ENCODE results near the gene TRIM44. TPM values are rescaled to one million over a fixed set of nuclear protein-coding genes. Genes with fewer than 3 reads are reported as not detected.

TRIM44 gene
- total and polyA plus RNA-seq, 12 donors: 5.5 to 89.8 (median 34.1) TPM

GRCh38 chr11:35619116-35619854 is 43.3 kb upstream of the TRIM44 start:
- peak overlapping the region in 2 of 4 donors; percentile 39 to 78 for H3K4me3 ChIP-seq
- no peak for TF ChIP-seq CTCF (IDR thresholded peaks at IDR 0.05)
- peak in 1 of 2 donors; percentile 10 for TF ChIP-seq POLR2A (IDR thresholded peaks at IDR 0.05)
- peaks cover 17 to 28% of the 10 kb centered on the region in 2 donors for H3K4me1 ChIP-seq (replicated peaks in 1 of 2)
- DNase-seq: peak; percentile 33 to 60 (median 45)
- no peaks in the 10 kb centered on the region for H3K9me3 ChIP-seq (replicated peaks in 1 of 3)
- peak overlapping the region in 3 of 5 donors; percentile 70 to 93 (median 79) for H3K27ac ChIP-seq
- intact Hi-C loops (cut with DNase I): loop anchor here (10.0 kb wide), 5 partner anchors 196 to 646 kb away; partner anchors contain the start of gene LDLRAD3 (in 1 of the 2)
- 0 to 1% (median 0%) methylated on average over 5 to 84 of the region's 84 CpGs for WGBS, 4 donors
- no peaks in the 10 kb centered on the region for H3K36me3 ChIP-seq (replicated peaks in 1 of 2)
- no peaks in the 10 kb centered on the region for H3K27me3 ChIP-seq

- Histone ChIP-seq H3K4me1 (replicated peaks in 1 of 2) (peaks cover 17 to 28% of the 10 kb centered on the region in 2 donors), H3K27me3 (no peaks in the 10 kb centered on the region), H3K4me3 (peak overlapping the region in 2 of 4 donors; percentile 39 to 78), H3K9me3 (replicated peaks in 1 of 3) (no peaks in the 10 kb centered on the region), H3K36me3 (replicated peaks in 1 of 2) (no peaks in the 10 kb centered on the region), H3K27ac (peak overlapping the region in 3 of 5 donors; percentile 27 to 93 (median 79))
- peak; percentile 27 to 57 (median 35) for DNase-seq
- TF ChIP-seq POLR2A (IDR thresholded peaks at IDR 0.05) (peak in 1 of 2 donors; percentile 1), CTCF (IDR thresholded peaks at IDR 0.05) (no peak)
- intact Hi-C loops (cut with DNase I): loop anchor here (10.0 kb wide), 5 partner anchors 195 to 645 kb away; partner anchors contain the start of gene LDLRAD3 (in 1 of the 2)
- 2 to 4% (median 4%) methylated on average over 25 to 33 of the region's 33 CpGs for WGBS, 4 donors
Measured at GRCh38 chr11:35619855-35620640, 42.5 kb upstream of the TRIM44 start.

DNA sequence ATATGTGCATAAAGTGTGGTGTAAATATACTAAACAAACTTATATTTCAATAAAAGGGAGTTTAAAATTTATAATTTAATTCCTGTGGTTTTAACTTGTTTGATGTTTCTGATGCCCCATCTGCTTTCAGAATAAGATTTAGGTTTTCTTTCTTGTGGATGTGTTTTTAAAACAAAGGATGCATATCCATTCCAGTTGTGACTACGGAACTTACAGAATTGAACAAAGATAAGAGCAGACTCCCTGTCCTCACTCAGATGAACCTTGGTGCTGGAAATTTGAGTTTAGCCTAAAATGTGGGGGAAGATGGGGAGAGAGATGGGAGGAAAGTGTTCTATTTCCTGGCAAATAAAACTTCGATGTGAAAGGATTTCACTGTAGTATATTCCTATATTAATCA is 41.8 kb upstream of the TRIM44 start:
- H3K9me3 ChIP-seq (replicated peaks in 1 of 3): no peaks in the 10 kb centered on the region
- H3K27ac ChIP-seq: no peak overlapping the region
- peaks cover 17 to 28% of the 10 kb centered on the region in 2 donors for H3K4me1 ChIP-seq (replicated peaks in 1 of 2)
- no peaks in the 10 kb centered on the region for H3K27me3 ChIP-seq
- 69 to 73% (median 71%) methylated on average over 2 of the region's 2 CpGs for WGBS, 4 donors
- no peak overlapping the region for H3K4me3 ChIP-seq
- intact Hi-C loops (cut with DNase I): no loop called here
- no peak for DNase-seq
- TF ChIP-seq POLR2A (IDR thresholded peaks at IDR 0.05) (no peak), CTCF (IDR thresholded peaks at IDR 0.05) (no peak)
- H3K36me3 ChIP-seq (replicated peaks in 1 of 2): no peaks in the 10 kb centered on the region

- DNase-seq: no peak
- Histone ChIP-seq H3K4me3 (no peak overlapping the region), H3K27me3 (no peaks in the 10 kb centered on the region), H3K4me1 (replicated peaks in 1 of 2) (peaks cover 17 to 25% of the 10 kb centered on the region in 2 donors), H3K36me3 (replicated peaks in 1 of 2) (no peaks in the 10 kb centered on the region), H3K27ac (peak overlapping the region in 1 of 5 donors; percentile 45), H3K9me3 (replicated peaks in 1 of 3) (no peaks in the 10 kb centered on the region)
- 56 to 69% (median 67%) methylated on average over 2 of the region's 2 CpGs for WGBS, 4 donors
- intact Hi-C loops (cut with DNase I): no loop called here
- TF ChIP-seq CTCF (IDR thresholded peaks at IDR 0.05): no peak
- TF ChIP-seq POLR2A (IDR thresholded peaks at IDR 0.05): no peak
Measured at GRCh38 chr11:35621620-35622019, 41.0 kb upstream of the TRIM44 start.
